Gastroesophageal sphincter (tissue), 3 donors: ENCODE measurements around the gene PLP1.
"Not testable (repeated sequence)": the region's sequence is repeated elsewhere in the genome, so short reads cannot be mapped to it uniquely, and the experiment has no call there.

ENCODE experiments used
- POLR2A ChIP-seq, 2 donors: fragments of 450-650 bp; IDR thresholded peaks; one replicate each; pipeline ENCODE4 v1.6.1; 2017; ENCODE audit warnings: antibody characterized with exemption in 2 of 2, mild to moderate bottlenecking in 2 of 2, moderate library complexity in 1 of 2
- TF ChIP-seq, protein P1 (sequence below), 4 experiments: fragments of 200-600 bp in 2 of 4; fragments of 450-650 bp in 2 of 4; sonication (generic) in 1 of 4; IDR thresholded peaks; one replicate each; pipeline ENCODE4 v1.5.1; 2017 to 2019; ENCODE audit warnings: antibody characterized with exemption in 4 of 4, mild to moderate bottlenecking in 2 of 4, moderate library complexity in 2 of 4

DNA sequence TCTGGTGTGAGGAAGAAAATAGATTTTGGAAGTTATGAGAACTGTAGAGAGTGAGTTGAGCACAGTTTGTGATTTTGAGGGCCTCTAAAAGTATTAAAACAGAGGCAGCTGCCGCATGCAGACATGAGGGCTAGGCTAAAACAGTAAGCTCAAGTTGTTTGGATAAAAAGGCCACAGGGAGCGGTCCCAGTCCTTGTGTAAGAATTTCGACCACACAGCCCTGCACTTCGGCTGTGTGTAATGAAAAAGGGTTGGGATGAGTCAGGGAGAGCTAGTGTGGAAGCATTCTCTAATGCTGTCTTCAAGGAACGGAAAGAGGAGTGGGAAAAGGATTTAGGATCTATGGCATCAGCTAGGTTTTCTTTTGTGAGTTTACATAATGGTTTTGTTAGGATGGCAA is 13.1 kb upstream of the PLP1 start:
- not testable (repeated sequence) for TF ChIP-seq POLR2A (IDR thresholded peaks at IDR 0.05)
- TF ChIP-seq, protein P1, sequence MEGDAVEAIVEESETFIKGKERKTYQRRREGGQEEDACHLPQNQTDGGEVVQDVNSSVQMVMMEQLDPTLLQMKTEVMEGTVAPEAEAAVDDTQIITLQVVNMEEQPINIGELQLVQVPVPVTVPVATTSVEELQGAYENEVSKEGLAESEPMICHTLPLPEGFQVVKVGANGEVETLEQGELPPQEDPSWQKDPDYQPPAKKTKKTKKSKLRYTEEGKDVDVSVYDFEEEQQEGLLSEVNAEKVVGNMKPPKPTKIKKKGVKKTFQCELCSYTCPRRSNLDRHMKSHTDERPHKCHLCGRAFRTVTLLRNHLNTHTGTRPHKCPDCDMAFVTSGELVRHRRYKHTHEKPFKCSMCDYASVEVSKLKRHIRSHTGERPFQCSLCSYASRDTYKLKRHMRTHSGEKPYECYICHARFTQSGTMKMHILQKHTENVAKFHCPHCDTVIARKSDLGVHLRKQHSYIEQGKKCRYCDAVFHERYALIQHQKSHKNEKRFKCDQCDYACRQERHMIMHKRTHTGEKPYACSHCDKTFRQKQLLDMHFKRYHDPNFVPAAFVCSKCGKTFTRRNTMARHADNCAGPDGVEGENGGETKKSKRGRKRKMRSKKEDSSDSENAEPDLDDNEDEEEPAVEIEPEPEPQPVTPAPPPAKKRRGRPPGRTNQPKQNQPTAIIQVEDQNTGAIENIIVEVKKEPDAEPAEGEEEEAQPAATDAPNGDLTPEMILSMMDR (IDR thresholded peaks at IDR 0.05), result not testable (repeated sequence)
